Right renal pelvis (tissue), 4 donors: Measurements from ENCODE around the gene OR8G1. TPM values are rescaled to one million over a fixed set of nuclear protein-coding genes. Genes with fewer than 3 reads are reported as not detected.
"Not testable (repeated sequence)": the region's sequence is repeated elsewhere in the genome, so short reads cannot be mapped to it uniquely, and the experiment has no call there.

ENCODE experiments used
- DNase-seq, 4 donors: peaks; one replicate each; pipeline ENCODE4 v3.0.0-alpha.2; 2013; ENCODE audit warnings: low read depth in 4 of 4, low spot score in 3 of 4, missing footprints in 1 of 4
- polyA plus RNA-seq, 4 donors: library from polyadenylated mRNA; unstranded; fragments of 120-200 nt; gene quantifications; one replicate each; pipeline ENCODE4 v1.2.1, GENCODE V29; 2013; ENCODE audit not compliant: insufficient read length in 4 of 4

OR8G1 gene, protein sequence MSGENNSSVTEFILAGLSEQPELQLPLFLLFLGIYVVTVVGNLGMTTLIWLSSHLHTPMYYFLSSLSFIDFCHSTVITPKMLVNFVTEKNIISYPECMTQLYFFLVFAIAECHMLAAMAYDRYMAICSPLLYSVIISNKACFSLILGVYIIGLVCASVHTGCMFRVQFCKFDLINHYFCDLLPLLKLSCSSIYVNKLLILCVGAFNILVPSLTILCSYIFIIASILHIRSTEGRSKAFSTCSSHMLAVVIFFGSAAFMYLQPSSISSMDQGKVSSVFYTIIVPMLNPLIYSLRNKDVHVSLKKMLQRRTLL
- polyA plus RNA-seq: not detected

DNA sequence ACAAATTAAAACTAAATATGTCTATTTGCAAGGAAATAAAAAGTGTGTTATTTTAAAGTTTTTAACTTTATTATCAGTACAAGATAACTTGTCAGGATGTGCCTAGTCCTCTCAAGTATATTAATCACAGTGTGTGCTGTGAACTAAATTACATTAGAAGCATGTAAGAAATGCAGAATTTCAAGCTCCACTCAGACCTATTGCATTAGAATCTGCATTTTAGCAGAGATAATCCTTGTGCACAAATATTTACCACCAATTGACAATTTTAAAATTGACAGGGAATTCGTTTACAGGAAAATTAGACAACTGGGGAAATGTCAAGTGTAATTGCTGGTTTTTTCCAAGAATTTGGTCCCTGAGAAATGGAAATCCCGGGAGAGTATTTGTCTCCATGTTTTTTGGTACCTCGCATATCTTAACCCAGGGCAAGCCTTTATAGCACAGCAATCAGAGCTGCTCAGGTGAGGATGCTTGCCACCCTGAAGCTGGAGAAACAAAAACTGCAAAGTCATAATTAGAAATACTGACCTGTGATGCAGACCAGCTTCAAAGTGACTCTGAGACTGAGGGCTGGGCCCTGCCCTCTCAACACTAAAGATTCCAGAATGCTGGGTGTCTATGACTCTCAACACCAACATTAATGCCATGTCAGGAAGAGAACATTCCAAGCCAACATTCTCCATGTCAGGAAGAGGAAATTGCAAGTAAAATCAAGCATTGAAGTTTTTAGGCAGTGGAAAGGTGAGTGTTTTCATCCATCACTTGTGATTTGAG is at the start of gene OR8G1:
Gene OR8G1 (plus strand): TSS at position 475 of the 777 bp plus-strand sequence. CDS start 8,581 bp downstream, outside the sequence.
- DNase-seq: no peak

DNA sequence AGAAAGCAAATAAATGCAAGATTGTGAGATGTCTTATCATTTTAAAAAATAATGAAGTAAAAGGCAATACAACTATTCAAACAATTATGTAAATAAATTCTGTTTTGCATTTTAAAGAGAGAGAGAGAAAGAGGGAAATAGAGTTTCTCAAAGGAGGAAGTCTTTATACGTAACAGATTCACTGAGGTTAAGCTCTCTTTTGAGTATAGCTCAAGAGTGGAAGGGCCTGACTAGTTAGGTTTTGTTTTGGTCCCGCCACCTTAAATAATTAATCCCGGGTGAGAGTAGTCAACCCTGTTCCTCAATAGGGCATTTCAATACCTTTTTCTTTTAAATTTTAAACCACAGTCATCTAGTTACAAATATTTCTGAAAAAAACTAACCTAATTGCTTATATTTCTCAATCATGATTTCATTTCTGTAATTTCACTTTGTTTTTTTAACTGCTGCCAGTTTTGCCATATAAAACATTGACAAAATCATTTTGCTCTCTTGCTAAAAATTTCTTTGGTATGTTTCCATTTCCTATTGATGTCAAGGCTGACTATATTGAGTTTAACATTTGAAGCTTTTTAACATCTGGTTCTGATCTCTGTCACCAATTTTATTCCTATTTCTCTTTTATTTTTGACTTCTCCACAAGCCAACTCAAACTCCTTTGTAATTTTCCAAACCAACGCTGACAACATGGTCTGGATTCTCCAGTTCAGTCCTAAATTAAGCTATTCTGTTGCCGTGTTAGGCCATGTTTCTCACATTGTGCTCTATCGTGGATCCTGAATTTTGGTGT is 47.5 kb upstream of the OR8G1 start:
- no peak for DNase-seq

DNA sequence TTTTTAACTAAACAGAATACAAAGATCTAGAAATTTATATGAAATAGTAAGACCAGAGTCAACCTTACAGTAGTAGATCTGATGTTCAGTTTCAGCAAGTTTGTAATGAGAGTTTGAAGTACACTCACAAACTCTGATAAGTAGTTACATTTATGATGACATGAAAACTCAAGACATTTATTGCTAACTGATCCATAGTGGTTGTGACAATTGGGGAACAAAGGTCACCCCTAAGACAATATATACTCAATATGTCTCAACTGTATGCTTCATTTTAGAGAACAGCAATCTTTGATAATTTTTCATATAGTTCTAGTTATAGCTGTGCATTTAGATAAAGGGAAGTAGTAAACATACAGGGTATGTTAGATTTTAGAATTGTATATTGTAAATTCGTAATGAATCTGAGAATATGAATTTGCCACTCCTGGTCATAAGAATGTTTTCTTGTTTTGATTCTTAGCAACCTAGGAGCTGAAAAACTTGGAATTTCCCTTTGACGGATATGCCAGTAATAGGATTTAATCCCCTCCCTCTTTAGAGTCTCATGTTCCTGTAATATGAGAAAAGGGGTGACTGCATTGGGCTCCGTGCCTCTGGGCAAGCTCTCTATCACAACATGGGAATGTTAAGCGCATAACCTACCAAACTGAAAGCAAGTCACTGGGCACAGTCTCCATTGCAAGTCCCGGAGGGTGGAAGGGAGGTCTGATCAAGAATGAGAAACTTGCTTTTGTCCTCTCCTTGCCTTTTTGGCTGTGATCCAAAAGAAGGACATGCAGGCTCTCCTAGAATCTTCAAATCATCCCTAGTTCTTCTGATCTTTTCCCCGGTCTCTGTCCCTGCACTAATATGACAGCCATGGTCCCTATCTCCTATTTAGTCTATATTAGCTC is 46.4 kb upstream of the OR8G1 start:
- DNase-seq: no peak

DNA sequence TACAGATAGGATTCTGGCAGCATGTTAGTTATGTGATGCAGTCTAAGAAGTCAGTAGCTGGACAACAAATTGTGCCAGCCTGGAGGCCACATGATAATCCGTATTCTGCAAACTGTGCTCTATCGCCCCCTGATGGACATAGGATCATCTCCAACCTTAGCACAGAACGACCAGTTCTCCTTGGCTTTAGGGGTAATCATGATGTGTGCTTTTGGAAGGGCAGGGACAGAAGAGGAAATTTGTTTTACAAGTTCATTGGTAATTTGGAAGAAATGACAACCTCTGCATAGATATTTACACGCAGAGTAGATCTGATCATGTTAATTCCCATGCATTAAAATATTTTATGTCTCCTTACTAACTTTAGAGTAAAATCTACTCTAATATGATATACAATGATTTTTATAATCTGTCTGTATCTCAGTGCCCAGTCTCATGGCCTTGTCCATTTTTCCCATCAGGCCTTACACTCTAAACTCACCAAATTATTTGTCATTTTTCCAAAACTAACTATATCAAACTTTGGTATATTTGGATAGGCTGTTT is 45.6 kb upstream of the OR8G1 start:
- peak; percentile 10 to 24 (median 13) for DNase-seq

DNA sequence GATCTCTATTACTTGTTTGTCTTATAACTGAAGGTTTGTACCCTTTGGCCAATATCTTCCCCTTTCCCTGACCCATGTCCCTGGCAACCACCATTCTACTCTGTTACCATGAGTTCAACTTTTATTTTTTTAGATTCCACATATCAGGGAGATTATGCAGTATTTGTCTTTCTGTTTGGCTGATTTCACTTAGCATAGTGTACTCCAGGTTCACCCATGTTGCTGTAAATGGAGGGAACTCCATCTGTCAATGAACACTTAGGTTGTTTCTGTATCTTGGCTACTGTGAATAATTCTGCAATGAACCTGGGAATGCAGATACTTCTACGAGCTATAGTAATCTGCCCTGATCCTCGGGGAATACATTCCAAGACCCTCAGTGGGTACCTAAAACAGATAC is 42.9 kb upstream of the OR8G1 start:
- DNase-seq: no peak

DNA sequence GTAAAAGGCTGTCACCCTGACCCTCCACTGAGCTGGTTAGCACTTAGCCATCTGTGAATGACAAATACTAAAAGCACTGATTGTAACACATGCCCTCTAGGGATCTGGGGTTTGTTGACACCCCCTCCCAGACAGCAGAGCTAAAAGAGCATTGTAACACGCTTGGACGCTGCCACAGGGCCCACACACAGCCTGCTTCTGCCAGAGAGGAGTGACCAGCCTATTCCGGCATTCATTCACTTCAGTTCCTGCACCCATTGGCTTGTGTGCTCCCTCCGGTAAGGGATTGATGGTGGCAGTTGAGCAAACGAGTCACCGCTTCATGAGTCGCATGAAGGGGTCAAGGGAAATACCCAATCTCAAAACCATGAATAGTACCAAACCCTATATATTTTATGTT is 42.0 kb upstream of the OR8G1 start:
- no peak for DNase-seq

DNA sequence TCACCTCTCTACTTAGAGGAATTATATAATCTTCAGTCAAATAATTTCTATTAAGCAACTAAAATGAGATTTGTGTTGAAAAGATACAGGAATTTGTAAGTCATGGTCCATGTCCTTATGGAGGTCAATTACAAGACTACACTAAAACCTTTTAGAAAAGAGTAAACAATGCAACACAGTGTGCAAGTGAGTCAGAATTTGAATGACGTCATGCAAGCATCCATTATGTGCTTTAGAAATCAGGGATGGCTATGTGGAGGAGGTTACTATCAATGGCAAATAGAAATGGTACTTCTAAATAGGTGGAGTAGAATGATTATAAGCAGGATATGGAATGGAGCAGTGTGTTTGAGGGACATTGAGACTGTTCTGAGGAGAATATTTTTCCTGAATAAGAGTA is 41.2 kb upstream of the OR8G1 start:
- no peak for DNase-seq

DNA sequence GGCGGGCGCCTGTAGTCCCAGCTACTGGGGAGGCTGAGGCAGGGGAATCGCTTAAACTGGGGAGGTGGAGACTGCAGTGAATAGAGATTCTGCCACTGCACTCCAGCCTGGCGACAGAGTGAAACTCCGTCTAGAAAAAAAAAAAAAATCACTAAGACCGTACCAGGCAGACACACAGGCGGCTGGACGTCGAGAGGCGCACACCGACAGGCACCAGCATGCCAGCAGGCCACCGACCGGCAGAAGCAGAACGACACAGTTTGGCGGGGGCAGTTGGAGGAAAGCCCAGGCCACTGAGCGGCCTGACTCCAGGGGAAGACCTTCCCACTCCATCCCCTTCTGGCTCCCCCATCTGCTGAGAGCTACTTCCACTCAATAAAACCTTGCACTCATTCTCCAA is 40.2 kb upstream of the OR8G1 start:
- DNase-seq: no peak

DNA sequence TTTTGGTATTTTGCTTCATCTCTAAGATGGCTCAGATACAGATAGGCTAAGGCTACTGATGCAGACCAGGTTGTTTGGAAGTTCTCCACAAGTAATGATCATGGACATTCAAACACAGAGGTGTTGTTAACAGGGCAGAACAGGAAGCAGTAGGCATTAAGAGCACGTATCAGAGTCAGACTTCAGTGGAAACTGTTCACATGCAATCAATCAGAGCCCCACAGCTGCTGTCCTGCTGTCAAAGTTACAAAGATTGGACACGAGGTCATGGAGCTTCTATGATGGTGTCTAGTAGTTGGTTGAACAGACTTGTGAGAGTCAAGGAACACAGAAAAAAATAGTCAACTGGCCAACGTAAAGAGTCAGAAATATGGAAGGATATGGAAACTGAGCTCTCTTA is 37.9 kb upstream of the OR8G1 start:
- DNase-seq: no peak

DNA sequence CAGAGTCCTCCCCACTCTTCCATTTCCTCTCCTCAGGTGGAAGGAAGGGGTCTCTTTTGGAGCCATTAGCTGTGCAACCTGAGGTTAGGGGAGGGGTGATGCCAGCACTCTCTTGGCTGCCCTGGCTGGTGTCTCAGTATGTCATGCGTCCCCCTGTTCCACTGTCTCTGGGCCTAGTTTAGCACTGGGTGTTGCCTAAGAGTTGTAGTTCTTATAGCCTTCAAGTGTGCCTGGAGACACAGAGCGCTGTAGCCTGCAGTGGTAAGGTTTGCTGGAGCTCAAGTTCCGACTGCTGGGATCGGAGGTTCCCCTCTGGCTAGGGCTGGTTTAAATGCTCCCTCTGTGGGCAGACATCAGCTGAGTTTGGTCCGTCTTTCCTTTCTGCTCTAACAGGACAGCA is 36.9 kb upstream of the OR8G1 start:
- no peak for DNase-seq

DNA sequence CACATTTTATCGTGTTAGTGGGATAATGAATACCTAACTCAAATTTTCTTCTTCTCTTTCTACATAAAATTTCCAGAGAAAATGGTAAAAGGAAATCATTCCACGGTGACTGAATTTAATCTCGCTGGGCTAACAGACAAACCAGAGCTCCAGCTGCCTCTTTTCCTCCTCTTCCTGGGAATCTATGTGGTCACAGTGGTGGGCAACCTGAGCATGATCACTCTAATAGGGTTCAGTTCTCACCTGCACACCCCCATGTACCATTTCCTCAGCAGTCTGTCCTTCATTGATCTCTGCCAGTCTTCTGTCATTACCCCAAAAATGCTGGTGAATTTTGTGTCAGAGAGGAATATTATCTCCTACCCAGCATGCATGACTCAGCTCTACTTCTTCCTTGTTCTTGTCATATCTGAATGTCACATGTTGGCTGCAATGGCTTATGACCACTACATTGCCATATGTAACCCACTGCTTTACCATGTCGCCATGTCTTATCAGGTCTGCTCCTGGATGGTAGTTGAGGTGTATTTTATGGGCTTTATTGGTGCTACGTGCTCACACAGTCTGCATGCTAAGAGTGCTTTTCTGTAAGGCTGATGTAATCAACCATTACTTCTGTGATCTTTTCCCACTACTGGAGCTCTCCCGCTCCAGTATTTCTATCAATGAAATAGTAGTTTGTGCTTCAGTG is 33.6 kb upstream of the OR8G1 start:
- DNase-seq: no peak

DNA sequence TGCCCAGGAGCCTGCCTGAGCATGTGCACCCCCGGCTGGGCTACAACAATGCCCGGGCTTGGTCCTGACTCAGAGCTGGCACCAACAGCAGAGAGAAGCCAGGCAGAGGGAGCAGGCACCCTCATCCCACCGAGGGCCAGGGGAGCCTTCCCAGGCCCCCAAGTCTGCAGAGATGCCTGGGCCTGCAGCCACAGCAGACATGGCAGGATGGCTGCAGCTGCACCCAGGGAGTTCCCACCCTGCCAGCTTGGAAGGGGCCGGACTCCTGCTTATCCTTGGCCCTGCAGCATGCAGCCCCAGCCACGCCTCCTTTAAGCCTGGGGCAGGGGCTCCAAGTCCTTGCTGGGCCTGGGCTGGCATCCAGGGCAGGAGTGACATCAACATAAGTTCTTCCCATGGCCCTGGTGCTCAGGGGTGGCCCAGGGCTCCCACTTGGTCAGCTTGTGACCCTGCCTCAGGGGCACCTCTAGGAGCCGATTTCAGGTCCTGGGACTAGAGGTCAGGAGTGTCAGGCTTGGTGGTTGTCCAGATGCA is 31.0 kb upstream of the OR8G1 start:
- DNase-seq: no peak

DNA sequence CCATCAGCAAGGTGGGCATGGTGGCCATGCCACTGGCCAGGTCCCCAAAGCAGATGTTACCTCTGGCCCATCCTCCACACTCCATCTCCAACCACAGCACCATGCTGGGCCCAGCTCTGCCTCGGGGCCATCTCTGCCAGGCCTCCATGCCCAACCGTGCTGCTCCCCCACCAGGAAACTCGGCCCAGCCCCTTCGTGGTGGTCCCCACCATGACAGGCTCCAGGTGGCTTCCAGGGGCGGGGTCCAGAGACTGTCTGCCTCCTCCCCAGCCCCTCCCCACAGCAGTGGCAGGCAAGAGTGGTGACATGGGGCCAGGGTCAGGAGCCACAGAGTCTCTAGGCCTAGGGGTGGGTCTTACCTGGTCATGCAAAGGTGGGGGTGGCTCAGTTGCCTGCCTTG is 30.5 kb upstream of the OR8G1 start:
- DNase-seq: no peak

DNA sequence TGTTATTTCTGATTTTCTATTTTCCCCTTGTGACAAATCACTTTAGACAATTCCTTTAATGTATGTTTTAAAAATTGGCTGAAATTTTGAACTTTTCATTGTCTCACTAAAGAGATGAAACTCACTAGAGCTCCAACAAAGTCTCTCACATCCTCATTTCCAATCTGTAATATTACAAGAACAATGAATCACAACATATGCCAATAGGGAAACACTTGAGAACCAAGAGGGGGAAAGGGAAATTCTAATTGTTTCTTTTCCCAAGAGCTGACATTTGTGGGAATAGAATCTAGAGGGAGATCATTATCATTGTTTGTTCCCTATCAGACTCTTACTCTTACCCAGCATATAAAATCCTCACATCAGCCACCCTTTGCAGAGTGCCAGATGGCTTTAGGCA is 29.6 kb upstream of the OR8G1 start:
- DNase-seq: no peak

DNA sequence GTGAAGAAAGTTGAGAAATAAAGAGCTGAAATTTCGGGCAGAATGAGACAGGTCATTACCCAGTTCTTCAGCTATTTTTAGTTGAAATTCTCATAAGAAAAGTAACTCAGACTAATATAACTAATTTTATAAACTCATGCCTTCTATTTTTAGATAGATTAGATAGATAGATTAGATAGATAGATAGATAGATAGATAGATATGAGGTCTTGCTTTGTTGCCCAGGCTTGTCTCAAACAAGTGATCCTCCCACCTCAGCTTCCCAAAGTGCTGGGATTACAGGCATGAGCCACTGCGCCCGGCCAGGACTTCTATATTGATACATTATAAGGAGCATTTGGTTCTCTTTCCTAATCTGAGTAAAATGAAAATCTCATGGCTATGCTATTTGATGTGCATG is 26.9 kb upstream of the OR8G1 start:
- DNase-seq: no peak

DNA sequence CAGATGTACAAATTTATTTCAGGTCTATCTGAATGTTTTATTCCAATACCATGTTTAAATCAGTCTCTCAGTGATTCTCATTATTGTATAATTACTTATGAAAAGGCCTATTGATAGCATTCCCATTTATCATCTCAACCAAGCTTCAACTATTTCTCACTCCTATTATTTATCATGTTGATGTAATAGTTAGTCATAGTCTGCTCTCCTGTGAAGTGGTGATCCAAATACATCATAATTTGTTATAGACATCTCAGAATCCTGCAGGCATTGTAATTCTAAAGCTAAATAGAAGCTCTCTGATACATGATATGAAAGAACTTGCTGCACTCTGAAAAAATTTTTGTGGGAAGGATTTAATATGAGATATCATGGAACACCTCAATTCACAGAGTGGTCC is 21.8 kb upstream of the OR8G1 start:
- DNase-seq: no peak

DNA sequence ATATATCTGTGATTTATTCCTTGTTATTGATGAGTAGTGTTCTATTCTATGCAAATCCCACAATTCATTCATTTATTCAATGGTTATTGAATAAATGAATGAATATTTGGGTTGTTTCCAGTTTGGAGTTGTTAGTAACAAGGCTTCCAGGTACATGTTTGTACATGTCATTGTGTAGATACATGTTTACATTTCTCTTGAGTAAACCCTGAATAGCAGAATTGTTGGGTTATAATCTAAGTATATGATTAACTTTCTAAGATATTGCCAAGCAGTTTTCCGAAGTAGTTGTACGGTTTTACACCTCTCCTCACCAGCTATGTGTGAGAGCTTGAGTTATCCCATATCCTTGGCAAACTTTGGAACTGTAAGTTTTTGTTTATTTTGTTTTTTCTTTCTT is 18.5 kb upstream of the OR8G1 start:
- no peak for DNase-seq

DNA sequence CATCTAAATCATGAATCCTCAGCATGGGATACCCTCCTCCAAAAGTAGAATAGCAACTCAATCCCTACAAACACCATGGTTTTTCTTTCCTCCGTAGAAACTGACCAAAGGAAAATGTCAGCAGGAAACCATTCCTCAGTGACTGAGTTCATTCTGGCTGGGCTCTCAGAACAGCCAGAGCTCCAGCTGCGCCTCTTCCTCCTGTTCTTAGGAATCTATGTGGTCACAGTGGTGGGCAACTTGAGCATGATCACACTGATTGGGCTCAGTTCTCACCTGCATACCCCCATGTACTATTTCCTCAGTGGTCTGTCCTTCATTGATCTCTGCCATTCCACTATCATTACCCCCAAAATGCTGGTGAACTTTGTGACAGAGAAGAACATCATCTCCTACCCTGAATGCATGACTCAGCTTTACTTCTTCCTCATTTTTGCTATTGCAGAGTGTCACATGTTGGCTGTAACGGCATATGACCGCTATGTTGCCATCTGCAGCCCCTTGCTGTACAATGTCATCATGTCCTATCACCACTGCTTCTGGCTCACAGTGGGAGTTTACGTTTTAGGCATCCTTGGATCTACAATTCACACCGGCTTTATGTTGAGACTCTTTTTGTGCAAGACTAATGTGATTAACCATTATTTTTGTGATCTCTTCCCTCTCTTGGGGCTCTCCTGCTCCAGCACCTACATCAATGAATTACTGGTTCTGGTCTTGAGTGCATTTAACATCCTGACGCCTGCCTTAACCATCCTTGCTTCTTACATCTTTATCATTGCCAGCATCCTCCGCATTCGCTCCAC is 16.1 kb upstream of the OR8G1 start:
- not testable (repeated sequence) for DNase-seq
